Lower leg skin (tissue), 4 donors: ENCODE data around the gene SRCIN1. TPM values are rescaled to one million over a fixed set of nuclear protein-coding genes. Genes with fewer than 3 reads are reported as not detected.

Experiments used
- DNase-seq, 2 donors: peaks; one replicate each; pipeline ENCODE4 v3.0.0-alpha.2; 2019; ENCODE audit warnings: low spot score in 2 of 2
- H3K4me3 ChIP-seq: fragments of 200-600 bp; sonication (generic); 2 replicates; pipeline ENCODE4 v1.5.1; 2017; ENCODE audit warnings: mild to moderate bottlenecking, low read depth; ENCODE audit not compliant: poor library complexity, severe bottlenecking
- CTCF ChIP-seq, 3 donors: fragments of 450-650 bp; IDR thresholded peaks; one replicate each; pipeline ENCODE4 v1.5.1; 2016; ENCODE audit warnings: antibody characterized with exemption in 3 of 3, mild to moderate bottlenecking in 3 of 3, moderate library complexity in 2 of 3
- POLR2A ChIP-seq, 2 donors: fragments of 450-650 bp; IDR thresholded peaks; one replicate each; pipeline ENCODE4 v1.6.1; 2016 to 2017; ENCODE audit warnings: antibody characterized with exemption in 2 of 2, mild to moderate bottlenecking in 1 of 2, moderate library complexity in 1 of 2
- WGBS, 2 donors: methylation state at CpG; one replicate each; pipeline ENCODE4 v1.1.5; 2018; 5-methylcytosine and 5-hydroxymethylcytosine counted together
- intact Hi-C: fragments of 100-400 bp; cut with DNase I; formaldehyde crosslinking; loops from one replicate; pipeline ENCODE4 v1.15.0; 2023; ENCODE audit warnings: low total_unique reads
- total RNA-seq, 4 donors: library from RNA; depleted of rRNA; stranded (reverse); fragments of >200 nt; gene quantifications; one replicate each; pipeline ENCODE4 v1.1.0, GENCODE V29; 2016

The SRCIN1 gene
- total RNA-seq, 4 donors from 2014 or later, result 12.0 to 20.2 (median 15.6) TPM

- H3K4me3 ChIP-seq, result no peak overlapping the region
- no peak for DNase-seq
- TF ChIP-seq CTCF (IDR thresholded peaks at IDR 0.05) (no peak), POLR2A (IDR thresholded peaks at IDR 0.05) (no peak)
- 79 to 80% methylated on average over 14 of the region's 14 CpGs for WGBS, 2 donors
- intact Hi-C loops, result loop anchor here (10.0 kb wide), 1 partner anchor 89 kb away; no protein-coding TSS in a partner anchor
Measured at GRCh38 chr17:38583828-38584349, 21.9 kb downstream of the SRCIN1 start.

GRCh38 chr17:38583176-38583575 is 22.6 kb downstream of the SRCIN1 start:
- TF ChIP-seq CTCF (IDR thresholded peaks at IDR 0.05) (no peak), POLR2A (IDR thresholded peaks at IDR 0.05) (no peak)
- no peak overlapping the region for H3K4me3 ChIP-seq
- intact Hi-C loops, result loop anchor here (10.0 kb wide), 1 partner anchor 88 kb away; no protein-coding TSS in a partner anchor
- DNase-seq, result no peak
- 78 to 79% methylated on average over 3 of the region's 3 CpGs for WGBS, 2 donors

- DNase-seq, result no peak
- H3K4me3 ChIP-seq, result no peak overlapping the region
- TF ChIP-seq POLR2A (IDR thresholded peaks at IDR 0.05) (no peak), CTCF (IDR thresholded peaks at IDR 0.05) (no peak)
- intact Hi-C loops, result loop anchor here (10.0 kb wide), 1 partner anchor 87 kb away; no protein-coding TSS in a partner anchor
Measured at GRCh38 chr17:38582069-38582468, 23.7 kb downstream of the SRCIN1 start.

GRCh38 chr17:38579934-38580333 is 25.8 kb downstream of the SRCIN1 start:
- no peak for DNase-seq
- WGBS, 2 donors, result 17 to 19% methylated on average over 5 to 6 of the region's 7 CpGs
- TF ChIP-seq POLR2A (IDR thresholded peaks at IDR 0.05), result no peak
- TF ChIP-seq CTCF (IDR thresholded peaks at IDR 0.05), result no peak
- H3K4me3 ChIP-seq, result no peak overlapping the region
- intact Hi-C loops, result loop anchor here (10.0 kb wide), 1 partner anchor 85 kb away; no protein-coding TSS in a partner anchor

GRCh38 chr17:38579083-38579480 is 26.7 kb downstream of the SRCIN1 start:
- DNase-seq, result no peak
- no peak overlapping the region for H3K4me3 ChIP-seq
- intact Hi-C loops, result no loop called here
- WGBS, 2 donors, result 40 to 42% methylated on average over 7 of the region's 7 CpGs
- no peak for TF ChIP-seq POLR2A (IDR thresholded peaks at IDR 0.05)
- TF ChIP-seq CTCF (IDR thresholded peaks at IDR 0.05), result no peak
